ENCODE measurements around the gene ME3. TPM values are rescaled to one million over a fixed set of nuclear protein-coding genes. Genes with fewer than 3 reads are reported as not detected.

ME3 gene
- total RNA-seq, 4 donors from 2014 or later: 1.9 to 18.3 (median 5.6) TPM

GRCh38 chr11:86708669-86709068, 36.3 kb upstream of the ME3 start:
- TF ChIP-seq, protein P1, sequence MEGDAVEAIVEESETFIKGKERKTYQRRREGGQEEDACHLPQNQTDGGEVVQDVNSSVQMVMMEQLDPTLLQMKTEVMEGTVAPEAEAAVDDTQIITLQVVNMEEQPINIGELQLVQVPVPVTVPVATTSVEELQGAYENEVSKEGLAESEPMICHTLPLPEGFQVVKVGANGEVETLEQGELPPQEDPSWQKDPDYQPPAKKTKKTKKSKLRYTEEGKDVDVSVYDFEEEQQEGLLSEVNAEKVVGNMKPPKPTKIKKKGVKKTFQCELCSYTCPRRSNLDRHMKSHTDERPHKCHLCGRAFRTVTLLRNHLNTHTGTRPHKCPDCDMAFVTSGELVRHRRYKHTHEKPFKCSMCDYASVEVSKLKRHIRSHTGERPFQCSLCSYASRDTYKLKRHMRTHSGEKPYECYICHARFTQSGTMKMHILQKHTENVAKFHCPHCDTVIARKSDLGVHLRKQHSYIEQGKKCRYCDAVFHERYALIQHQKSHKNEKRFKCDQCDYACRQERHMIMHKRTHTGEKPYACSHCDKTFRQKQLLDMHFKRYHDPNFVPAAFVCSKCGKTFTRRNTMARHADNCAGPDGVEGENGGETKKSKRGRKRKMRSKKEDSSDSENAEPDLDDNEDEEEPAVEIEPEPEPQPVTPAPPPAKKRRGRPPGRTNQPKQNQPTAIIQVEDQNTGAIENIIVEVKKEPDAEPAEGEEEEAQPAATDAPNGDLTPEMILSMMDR (IDR thresholded peaks at IDR 0.05): no peak
- no peak for TF ChIP-seq POLR2A (IDR thresholded peaks at IDR 0.05)
- Histone ChIP-seq H3K27me3 (no peaks in the 10 kb centered on the region), H3K4me1 (no peaks in the 10 kb centered on the region), H3K36me3 (no peaks in the 10 kb centered on the region), H3K9me3 (peaks cover 0 to 4% (median 0%) of the 10 kb centered on the region in 3 donors), H3K27ac (no peak overlapping the region), H3K4me3 (no peak overlapping the region)
- intact Hi-C loops (cut with DNase I): no loop called here
- WGBS, 2 donors: 63 to 73% methylated on average over 2 of the region's 2 CpGs
- DNase-seq: no peak

GRCh38 chr11:86706338-86707131, 34.1 kb upstream of the ME3 start:
- intact Hi-C loops (cut with DNase I): no loop called here
- no peak for DNase-seq
- no peak for TF ChIP-seq POLR2A (IDR thresholded peaks at IDR 0.05)
- TF ChIP-seq, protein P1 (IDR thresholded peaks at IDR 0.05): no peak

DNA sequence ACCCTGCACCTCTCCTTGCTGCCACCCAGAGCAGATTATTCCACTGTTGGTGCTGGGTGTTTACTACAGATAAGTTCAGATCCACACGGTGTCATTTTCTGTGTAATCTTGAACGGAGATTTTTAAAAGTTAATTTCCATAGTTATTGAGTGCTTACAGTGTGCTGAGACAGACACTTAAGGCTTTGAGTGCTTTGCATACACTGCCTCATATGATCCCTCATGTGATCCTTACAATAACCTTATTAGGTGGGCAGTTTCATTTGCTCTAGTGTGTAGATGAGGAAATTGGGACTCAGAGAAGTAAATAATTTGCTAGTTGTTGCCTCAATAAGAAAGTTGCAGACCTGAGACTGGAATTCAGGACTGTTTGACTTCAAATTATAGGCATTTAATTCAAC, 32.3 kb upstream of the ME3 start:
- no peak overlapping the region for H3K4me3 ChIP-seq
- no peaks in the 10 kb centered on the region for H3K9me3 ChIP-seq
- WGBS, 2 donors: 87 to 100% methylated on average over 2 of the region's 2 CpGs
- H3K27ac ChIP-seq: no peak overlapping the region
- intact Hi-C loops (cut with DNase I): no loop called here
- peaks cover 0 to 5% (median 0%) of the 10 kb centered on the region in 3 donors for H3K4me1 ChIP-seq
- TF ChIP-seq, protein P1 (IDR thresholded peaks at IDR 0.05): no peak
- TF ChIP-seq POLR2A (IDR thresholded peaks at IDR 0.05): no peak
- no peaks in the 10 kb centered on the region for H3K36me3 ChIP-seq
- H3K27me3 ChIP-seq: no peaks in the 10 kb centered on the region
- DNase-seq: no peak

More at GRCh38 chr11:86706338-86707131, 34.1 kb upstream of the ME3 start:
- Histone ChIP-seq H3K4me3 (no peak overlapping the region), H3K27ac (no peak overlapping the region), H3K27me3 (no peaks in the 10 kb centered on the region), H3K4me1 (peaks cover 0 to 5% (median 0%) of the 10 kb centered on the region in 3 donors), H3K36me3 (no peaks in the 10 kb centered on the region), H3K9me3 (peaks cover 0 to 4% (median 0%) of the 10 kb centered on the region in 3 donors)
- 71 to 76% methylated on average over 5 of the region's 5 CpGs for WGBS, 2 donors

- no peak overlapping the region for H3K4me3 ChIP-seq
- H3K9me3 ChIP-seq: no peaks in the 10 kb centered on the region
- no peaks in the 10 kb centered on the region for H3K27me3 ChIP-seq
- TF ChIP-seq POLR2A (IDR thresholded peaks at IDR 0.05): no peak
- TF ChIP-seq, protein P1 (IDR thresholded peaks at IDR 0.05): no peak
- intact Hi-C loops (cut with DNase I): no loop called here
- peaks cover 0 to 5% (median 0%) of the 10 kb centered on the region in 3 donors for H3K4me1 ChIP-seq
- WGBS, 2 donors: 86 to 87% methylated on average over 7 of the region's 7 CpGs
- no peak overlapping the region for H3K27ac ChIP-seq
- no peak for DNase-seq
- no peaks in the 10 kb centered on the region for H3K36me3 ChIP-seq
Observed at GRCh38 chr11:86703987-86704386, 31.6 kb upstream of the ME3 start.

GRCh38 chr11:86702220-86702983, 30.0 kb upstream of the ME3 start:
- DNase-seq: no peak
- Histone ChIP-seq H3K27ac (no peak overlapping the region), H3K36me3 (no peaks in the 10 kb centered on the region), H3K4me3 (no peak overlapping the region), H3K4me1 (peaks cover 0 to 5% (median 0%) of the 10 kb centered on the region in 3 donors), H3K9me3 (no peaks in the 10 kb centered on the region), H3K27me3 (no peaks in the 10 kb centered on the region)
- TF ChIP-seq POLR2A (IDR thresholded peaks at IDR 0.05): no peak
- TF ChIP-seq, protein P1 (IDR thresholded peaks at IDR 0.05): no peak
- 71 to 73% methylated on average over 4 of the region's 4 CpGs for WGBS, 2 donors
- intact Hi-C loops (cut with DNase I): no loop called here
